Stimulated activated CD8-positive, alpha-beta memory T cell treated with anti-CD3 and anti-CD28 coated beads, Interleukin-2, amount 100 ng/mL, for 1 hour (primary cell): Measurements from ENCODE around the gene ZNF492.

Experiments used
- DNase-seq, 2 donors: peaks; one replicate each; pipeline ENCODE4 v3.0.0-alpha.2; 2020; ENCODE audit warnings: low read depth in 2 of 2

ZNF492 gene

GRCh38 chr19:22633706-22634449 lies at the start of gene ZNF492:
TSS of gene ZNF492 (plus strand) at chr19:22634324. CDS start at chr19:22653400, 19,076 bp downstream.
- peak; percentile 57 to 64 for DNase-seq

- no peak for DNase-seq
These were observed 38.7 kb upstream of the ZNF492 start for GRCh38 chr19:22595422-22595821.

- DNase-seq: no peak
These were observed 38.2 kb upstream of the ZNF492 start for GRCh38 chr19:22595918-22596341.

- DNase-seq: no peak
These were observed 33.2 kb upstream of the ZNF492 start for GRCh38 chr19:22600690-22601648.

DNA sequence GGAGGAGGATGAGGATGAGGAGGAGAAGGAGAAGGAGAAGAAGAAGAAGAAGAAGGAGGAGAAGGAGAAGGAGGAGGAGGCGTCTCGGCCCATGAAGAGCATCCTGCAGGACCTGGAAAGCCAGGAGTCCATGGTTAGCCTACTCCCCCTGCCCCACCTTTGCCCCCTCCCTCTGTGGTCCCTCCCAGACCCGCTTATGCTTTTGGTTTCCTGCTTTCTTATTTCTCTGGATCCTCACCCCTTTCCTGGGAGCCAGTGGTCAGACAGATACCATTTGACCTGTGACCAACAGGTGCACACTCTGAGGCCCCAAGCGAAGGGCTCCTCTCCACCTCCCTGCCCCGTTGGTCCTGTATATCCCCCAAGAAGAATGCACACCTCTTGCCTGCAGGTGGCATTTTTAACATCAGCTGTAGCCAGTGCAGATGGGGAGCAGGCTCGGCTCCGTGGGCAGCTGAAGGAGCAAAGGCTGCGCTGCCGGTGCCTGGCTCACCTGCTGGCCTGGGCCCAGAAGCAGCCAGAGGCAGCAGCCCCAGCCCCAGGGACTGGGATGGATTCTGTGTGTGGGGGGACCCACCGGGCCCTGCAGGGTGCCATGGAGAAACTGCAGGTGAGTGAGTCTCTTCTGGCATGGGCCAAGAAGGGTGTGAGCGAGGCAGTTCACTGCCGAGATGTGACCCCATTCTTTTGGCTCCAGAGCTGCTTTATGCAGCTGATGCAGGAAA lies 32.1 kb upstream of the ZNF492 start:
- DNase-seq: no peak

DNA sequence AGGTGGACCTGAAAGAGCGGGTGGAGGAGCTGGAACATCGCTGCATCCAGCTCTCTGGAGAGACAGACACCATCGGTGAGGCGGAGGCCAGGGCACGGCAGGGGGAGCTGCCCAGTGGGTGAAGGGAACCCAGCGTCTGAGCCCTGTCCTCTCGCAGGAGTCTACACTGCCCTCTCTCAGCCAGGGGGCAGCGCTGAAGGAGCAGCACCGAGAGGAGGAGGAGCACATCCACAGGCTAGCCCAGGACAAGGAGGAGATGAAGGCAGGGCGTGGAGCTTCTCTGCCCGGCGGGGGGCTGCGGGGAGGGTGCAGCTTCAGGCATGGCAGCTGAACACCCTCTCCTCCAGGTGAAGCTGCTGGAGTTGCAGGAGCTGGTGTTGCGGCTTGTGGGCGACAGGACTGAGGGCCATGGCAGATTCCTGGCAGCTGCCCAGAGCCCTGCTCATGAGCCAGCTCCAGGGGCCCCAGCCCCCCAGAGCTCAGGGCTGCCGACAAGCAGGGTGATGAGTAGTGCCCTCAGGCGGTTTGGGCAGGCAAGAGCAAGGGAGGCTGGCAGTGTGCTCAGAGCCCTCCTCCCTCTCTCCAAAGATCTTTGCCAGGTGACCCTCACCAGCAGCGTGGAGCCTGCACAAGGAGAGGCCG lies 31.4 kb upstream of the ZNF492 start:
- no peak for DNase-seq

GRCh38 chr19:22603518-22604440 lies 30.3 kb upstream of the ZNF492 start:
- no peak for DNase-seq

GRCh38 chr19:22604571-22605274 lies 29.4 kb upstream of the ZNF492 start:
- DNase-seq: no peak

GRCh38 chr19:22605275-22606211 lies 28.6 kb upstream of the ZNF492 start:
- no peak for DNase-seq

GRCh38 chr19:22606212-22606553 lies 27.9 kb upstream of the ZNF492 start:
- DNase-seq: no peak

- DNase-seq: no peak
These were observed 27.0 kb upstream of the ZNF492 start for GRCh38 chr19:22606954-22607652.

- DNase-seq: no peak
These were observed 26.3 kb upstream of the ZNF492 start for GRCh38 chr19:22607653-22608430.

DNA sequence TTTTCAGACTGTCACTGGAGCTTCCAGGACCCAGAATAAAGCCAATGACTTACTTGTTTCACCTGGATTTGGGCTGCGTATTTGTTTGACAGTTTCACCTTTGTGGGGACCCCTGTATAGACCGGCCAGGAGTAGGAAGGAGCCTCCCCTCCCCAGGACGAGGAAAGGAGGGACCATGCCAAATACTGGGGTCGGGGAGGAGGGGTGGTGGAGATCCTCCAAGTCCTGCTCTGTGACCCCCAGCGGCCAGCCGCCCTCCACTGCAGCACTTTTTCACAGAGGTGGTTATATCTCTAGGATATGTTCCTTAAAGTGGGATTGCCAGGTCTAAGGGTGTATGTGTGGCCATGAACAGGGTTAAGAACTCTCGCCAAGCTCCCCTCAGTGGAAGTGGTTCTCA lies 25.7 kb upstream of the ZNF492 start:
- DNase-seq: no peak

DNA sequence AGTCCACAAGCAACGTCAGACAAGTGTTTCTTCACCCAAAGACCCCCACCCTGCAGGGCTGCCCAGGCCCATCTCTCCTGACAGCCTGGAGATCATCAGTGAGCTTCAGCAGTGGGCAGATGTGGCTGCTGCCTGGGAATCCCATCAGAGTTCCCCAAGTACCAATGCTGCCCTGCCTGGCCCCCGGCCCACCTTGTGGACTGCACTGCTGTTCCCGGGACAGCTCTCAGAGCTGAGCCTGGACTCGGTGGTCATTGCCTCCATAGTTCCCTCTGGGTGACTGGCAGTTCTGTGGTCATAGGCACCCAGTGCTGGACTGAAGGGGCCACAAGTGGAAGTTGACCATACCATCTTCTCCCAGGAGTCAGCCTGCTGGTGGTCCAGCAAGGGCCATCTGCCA lies 24.5 kb upstream of the ZNF492 start:
- DNase-seq: no peak

DNA sequence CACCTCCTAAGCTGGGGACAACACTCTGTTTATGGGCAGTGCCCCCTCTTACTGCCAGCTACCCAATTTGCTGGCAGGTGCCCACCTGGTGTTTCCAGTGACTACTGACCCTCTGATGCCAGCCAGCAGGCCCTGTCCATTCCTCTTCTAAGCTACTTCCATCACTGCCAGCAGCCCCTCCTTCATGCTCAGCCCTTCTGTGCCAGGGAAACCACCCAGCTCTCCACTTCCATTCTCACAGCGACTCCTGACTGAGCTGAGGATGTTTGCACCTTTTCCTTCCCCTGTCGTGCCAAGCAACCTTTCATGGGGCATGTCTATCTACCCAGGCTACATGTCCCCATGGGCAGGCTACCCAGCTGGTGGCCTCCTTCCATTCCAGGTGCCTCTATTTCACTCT lies 24.0 kb upstream of the ZNF492 start:
- DNase-seq: no peak

DNA sequence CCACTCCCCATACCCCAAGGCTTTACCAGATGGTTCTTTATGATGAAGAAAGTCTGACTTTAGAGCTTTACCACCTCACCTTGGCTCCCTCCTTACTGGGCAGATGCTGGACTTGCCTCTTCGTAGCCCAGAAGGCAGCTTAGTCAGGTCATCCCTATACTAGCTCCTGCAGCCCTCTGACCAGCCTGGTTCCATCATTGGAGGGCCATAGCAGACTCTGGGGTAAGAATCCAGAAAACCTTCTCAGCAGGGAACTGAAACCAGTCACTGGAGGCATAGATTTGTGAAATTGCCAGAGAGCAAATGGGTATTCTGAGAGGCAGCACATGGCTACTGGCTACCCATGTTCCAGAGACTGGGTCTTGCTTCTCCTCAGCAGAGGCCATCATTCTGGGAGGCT lies 21.8 kb upstream of the ZNF492 start:
- no peak for DNase-seq

GRCh38 chr19:22616659-22617058 lies 17.5 kb upstream of the ZNF492 start:
- no peak for DNase-seq
